Activated CD4-positive, CD25-positive, alpha-beta regulatory T cell treated with anti-CD3 and anti-CD28 coated beads, Interleukin-2, amount 50 U/mL, for 24 hours (primary cell): ENCODE measurements around the gene ADAM12.

Experiments used
- ATAC-seq, 2 donors: fragments of 150-1000 bp; cut with Tn5 transposase; one replicate each; pipeline ENCODE4 v1.10.0; 2021; ENCODE audit warnings: mild to moderate bottlenecking in 1 of 2, moderate library complexity in 1 of 2

ADAM12 gene

DNA sequence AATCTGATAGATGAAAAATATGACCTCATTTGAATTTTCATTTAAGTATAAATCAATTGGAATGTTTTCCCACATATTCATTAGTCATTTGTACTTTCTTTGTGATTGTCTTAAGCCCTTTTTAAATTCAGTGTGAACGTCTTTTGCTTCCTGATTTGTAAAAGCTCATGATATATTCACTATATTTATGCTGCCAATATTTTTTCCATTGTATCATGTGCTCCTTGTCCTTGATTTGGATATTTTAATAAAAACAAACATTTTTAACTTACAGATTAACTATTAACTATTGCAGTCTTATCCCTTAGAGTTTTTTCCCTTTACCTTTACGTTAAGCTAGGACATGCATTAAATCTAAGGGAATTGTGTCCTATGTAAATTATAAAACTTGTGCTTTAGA lies 157.7 kb downstream of the ADAM12 start:
- no peak for ATAC-seq

DNA sequence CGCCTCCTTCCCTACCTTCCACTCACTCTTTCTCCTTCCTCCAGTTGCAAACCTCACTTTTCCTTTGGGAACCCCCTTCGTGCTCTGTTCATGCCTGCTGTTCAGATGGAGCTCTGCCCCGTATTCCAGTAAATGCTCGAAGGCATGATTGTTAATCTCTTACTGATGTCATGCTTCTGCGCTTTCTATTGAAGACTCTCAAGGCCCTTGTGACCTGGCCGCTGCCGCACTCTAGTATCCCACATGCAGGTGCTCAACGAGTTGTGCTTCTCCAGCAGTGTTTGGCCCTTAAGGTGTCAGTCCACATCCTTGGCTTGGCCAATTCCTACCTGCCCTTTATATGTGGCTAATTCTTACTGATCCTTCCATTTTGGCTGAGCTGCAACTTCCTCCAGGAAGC lies 158.6 kb downstream of the ADAM12 start:
- ATAC-seq: no peak

DNA sequence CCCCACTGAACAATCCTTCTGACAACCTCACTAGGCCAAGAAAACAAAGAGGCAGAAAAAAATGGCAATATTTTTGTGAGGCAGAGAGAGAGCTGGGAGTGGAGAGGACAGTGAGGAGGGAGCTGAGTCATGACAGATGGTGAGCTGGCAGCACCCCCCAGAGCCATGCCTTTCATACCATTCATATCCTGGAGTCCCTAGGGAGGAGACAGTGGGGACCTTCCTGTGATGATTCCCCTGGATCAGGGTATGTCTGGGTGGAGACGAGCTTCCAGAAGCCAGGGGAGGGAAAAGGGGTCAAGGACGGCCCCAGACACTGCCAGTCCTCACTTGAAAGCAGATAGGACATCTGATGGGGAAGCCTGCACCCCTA lies 160.5 kb downstream of the ADAM12 start:
- no peak for ATAC-seq

- no peak for ATAC-seq
Measured at GRCh38 chr10:126226988-126227761, 161.1 kb downstream of the ADAM12 start.

DNA sequence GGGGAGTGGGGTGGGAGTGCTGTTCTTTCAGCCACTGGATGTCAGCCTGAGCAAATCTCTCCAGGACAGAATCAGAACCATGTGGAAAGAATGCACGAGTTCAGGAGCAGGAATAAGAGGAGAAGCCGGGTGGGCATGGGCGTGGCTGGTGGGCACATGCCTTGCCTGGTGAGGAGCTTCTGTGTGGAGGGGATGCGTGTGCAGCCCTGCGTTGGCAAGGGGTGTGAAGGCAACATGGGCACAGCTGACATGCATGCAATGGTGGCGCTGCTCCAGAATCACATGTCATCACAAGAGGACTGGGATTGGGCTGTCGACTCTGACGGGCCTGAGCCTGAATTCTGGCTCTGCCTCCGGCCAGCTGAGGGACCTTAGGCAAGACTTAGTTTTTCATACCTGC lies 162.1 kb downstream of the ADAM12 start:
- no peak for ATAC-seq

DNA sequence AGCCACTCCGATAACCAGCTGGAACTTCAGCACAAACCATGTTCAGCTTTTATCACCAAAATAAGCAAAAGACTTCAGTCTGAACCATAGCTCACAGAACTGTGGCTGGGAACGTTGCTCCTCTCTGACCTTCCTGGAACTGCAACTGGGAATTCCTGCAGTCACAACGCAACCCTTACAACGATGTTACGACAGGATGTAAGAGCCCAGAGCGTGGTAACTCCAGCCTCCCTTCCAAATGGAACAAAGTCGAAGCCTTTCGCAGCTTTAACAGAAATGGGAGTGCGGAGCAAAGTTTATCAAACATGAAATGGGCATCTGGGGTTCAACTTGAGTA lies 162.6 kb downstream of the ADAM12 start:
- no peak for ATAC-seq

DNA sequence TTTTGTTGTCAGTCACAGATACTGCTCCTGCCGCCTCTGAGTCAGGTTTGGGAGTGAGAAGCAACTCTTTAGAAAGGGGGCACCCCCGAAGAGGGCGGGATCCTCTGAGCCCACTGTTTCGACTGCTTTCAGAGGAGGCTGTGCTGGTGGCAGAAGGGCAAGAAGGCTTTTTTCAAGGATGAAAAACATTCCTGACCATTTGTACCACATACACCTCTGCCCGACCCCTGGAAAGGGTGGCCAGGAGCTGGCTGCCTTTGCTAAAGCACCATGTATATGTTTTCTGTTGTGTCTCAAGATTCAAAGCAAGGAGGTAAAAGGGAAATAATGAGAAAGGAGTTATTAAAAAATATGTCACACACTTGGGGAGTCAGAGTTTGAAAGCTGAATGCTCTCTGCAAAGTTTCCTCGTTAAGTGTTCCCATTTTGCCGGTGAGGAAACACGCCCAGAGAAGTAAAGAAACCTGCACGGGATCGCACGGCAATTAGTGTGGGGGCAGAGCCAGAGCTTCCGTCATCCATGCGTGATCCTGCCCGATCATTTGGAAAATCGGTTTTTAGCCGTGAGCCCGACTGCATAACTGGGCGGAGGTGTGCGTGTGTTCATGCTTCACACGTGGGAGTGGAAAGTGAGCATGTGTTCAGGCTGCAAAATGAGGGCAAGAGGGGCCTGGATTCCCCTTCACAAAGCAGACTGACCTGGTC lies 163.2 kb downstream of the ADAM12 start:
- no peak for ATAC-seq

- no peak for ATAC-seq
Measured at GRCh38 chr10:126223512-126224067, 164.7 kb downstream of the ADAM12 start.

DNA sequence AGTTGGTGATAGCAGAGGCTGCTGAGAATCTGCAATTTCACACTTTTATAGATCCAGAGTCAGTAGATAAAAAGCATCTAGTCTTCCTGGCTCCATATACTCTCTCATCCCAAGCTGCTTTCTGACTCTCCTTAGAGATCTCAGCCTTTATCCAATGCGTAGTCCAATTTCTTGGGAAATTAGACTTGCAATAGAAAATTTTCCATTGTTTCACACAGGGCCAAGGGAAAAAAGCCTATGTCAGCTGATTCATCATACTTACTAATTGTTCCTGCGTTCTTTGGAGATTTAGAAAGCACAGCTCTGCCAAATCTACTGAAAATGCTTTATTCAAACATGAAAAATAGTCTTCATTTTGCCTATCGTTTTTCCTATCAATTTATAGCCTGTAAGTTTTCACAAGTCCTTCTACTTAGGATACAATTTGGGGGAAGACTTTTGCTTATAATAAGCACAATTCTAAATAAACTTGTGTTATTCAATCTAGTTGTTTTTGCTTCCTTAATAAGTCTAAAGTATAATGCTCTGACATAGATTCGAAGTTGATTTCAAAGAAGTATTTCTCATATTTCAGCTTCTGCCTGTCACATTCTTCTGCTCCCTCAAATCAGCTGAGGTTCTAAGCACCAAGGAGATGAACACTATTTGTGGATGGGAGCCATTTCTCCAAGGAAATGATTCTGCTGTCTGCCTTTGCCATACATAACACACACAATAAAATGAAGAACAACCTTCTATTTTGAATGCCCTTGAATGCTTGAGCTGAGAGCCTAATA lies 165.4 kb downstream of the ADAM12 start:
- ATAC-seq: no peak

DNA sequence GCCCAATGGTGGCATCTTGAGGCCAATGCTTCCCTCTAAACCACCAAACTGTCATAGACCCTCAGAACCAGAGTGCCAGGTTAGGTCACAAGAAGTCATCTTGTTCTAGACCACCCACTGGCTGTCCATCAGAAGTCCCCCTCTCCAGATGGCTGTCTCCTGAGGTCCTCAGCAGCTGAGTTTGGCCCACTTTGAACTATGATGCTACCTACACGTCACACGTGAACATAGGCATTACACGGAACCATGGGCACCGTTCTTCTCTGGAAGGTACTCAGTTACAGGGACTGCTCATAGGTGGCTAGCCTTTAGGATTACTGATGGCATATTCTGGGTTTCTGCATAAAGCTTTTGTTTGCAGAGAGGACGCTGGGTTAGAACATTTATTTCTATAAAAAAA lies 166.4 kb downstream of the ADAM12 start:
- no peak for ATAC-seq

DNA sequence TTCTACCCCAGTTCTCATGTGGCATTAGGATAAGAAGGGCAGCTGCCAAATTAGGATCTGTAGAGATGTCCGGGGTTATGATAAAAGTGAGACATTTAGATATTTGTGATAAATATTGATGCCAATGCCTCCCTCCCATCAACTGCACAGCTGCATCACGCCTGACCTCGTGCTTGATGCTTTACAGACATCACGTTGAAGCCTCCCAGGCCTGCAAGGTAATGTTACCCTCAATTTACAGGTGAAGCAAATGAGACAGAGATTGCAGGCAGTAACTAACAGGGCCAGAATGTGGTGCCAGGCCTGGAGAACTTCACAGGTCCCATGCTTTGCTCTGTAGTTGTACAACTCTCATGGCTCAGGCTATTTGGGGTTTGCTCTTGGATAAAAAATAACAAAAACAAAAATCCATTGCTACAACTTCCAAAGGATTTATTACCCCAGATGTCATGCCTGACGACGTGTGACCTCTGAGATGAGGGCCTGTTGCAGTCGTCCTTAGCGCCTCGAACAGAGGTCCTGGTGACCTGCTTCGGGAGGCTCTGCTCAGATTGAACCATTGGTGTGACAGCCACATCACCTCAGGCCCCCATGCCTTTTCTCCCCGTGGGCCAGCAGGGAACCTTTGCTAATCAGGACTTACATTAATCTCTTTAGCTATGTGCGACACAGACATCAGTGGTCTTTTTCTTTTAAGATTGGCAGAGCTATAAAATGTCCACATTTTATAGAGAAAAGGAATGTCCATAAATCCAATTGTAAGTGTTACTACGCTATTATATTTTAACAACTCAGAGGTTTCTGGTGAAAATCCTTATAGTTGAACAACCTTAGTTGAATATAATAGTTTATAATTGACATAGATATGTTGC lies 169.3 kb downstream of the ADAM12 start:
- no peak for ATAC-seq

- no peak for ATAC-seq
Measured at GRCh38 chr10:126218174-126218573, 170.1 kb downstream of the ADAM12 start.

DNA sequence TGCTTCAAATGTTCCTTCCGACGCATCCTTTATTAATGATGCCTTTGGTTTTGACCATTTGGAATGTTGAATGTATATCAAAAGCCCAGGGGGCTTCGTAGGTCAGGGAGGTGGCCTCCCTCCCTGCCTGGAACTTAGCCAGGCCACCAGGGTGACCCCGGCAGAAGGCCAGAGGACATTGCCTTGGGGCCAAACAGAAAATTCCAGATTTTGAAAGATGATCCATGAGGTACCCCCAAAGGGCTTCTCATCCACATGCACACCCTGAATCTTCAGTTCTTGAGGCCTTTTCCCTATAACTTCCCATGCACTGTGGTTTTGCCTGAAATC lies 171.7 kb downstream of the ADAM12 start:
- ATAC-seq: no peak

DNA sequence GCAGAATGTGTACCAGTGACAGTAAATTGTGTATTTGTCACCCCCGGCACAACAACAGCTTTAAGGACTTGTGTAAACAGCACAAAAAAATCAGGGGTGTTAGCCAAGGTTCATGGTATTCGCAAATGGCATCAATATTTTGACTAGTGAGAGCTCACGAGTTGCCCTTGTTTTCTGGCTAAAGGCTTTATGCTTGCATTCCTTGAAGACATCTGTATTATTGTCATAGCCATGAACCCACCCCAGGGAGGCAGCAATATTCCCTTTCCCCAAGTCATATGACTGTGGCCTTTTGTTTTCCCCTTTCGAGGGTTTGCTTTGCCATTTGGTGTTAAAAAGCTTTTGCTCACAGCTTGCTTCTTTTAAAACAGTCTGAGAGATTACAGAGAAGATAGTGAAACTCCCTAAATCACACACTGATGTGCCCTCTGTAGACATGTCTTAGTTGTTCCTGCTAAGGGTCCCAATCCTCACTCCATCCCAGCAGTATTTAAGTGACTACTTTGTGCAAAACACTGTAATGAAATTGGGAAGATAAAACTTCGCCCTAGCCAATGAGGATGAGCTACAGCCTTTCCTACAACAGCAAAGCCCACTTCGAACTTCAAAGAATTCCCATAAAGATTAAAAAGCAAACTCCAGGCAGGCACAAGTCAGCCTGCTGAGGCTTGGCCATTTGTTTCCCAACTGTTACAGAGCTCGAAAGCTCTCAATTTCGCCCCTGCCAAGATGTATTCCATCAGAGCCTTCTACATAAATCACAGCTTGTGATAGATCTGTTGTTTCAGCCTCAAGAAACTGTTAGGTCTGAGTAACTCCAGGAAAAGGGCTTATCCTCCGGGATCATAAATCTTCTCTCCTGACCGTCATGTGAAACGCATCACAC lies 172.3 kb downstream of the ADAM12 start:
- ATAC-seq: no peak

- no peak for ATAC-seq
Measured at GRCh38 chr10:126214679-126215078, 173.6 kb downstream of the ADAM12 start.

GRCh38 chr10:126214021-126214420 lies 174.3 kb downstream of the ADAM12 start:
- ATAC-seq: no peak

- ATAC-seq: no peak
Measured at GRCh38 chr10:126212738-126213137, 175.5 kb downstream of the ADAM12 start.

DNA sequence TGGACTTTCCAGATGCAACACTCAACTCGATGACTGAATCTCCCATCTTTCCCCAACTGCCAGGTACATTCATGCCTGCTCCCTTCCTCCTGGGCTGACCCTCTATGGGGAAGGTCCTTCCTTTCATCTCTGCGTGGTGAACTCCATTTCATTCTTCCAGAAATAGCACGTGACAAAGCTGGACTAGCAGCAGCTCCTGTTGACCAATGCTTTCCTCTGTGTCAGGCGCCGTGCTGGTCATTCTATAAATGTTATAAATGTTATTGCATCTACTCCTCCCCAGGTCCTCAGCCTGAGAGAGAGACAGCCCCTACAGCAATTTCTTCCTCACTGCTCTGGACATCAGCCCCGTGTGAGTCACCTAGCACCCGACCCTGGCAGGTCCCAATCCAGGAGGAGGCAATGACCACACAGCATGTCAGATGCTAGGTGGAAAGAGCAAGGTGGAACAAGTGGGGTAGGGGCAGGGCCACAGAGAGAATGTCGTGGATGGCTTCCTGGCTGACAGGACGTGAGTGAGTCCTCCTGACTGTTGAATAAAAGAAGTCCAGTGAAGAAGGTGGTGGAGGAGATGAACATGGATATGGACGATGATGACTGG lies 178.1 kb downstream of the ADAM12 start:
- ATAC-seq: no peak

DNA sequence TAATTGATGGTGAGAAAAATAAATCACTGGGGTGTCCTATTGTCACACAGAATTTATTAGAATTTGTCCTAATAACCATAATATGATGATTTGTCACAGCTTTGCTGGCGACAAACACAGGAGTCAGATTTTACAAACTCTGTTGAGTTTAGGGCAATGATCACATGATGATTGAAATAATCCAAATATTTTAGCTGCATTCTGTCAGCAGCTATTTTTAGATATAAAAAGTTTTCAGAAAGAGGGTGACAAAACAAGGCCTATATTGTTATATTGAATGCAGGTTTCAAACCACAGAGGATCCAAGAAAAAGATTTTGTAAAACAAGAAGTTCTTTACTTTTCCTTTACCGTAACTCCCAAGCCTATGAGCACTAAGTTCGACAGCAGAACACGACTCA lies 178.8 kb downstream of the ADAM12 start:
- ATAC-seq: no peak

- ATAC-seq: no peak
Measured at GRCh38 chr10:126208726-126209302, 179.5 kb downstream of the ADAM12 start.

- no peak for ATAC-seq
Measured at GRCh38 chr10:126207851-126208250, 180.4 kb downstream of the ADAM12 start.
